Measurements from ENCODE around the gene CDH4.
"Not testable (repeated sequence)": the region's sequence is repeated elsewhere in the genome, so short reads cannot be mapped to it uniquely, and the experiment has no call there.

The CDH4 gene

DNA sequence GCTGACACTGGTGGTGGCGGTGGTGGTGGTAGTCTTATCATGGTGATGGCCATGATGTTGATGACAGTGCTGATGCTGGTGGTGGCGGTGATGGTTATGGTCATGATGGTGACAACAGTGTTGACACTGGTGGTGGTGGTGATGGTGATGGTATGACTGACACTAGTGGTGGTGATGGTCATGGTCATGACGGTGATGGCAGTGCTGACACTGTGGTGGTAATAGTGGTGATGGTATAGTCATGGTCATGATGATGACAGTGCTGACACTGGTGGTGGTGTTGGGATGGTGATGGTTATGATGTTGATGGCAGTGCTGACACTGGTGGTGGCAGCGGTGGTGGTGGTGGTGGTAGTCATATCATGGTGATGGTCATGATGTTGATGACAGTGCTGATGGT is 205.7 kb downstream of the CDH4 start:
- no peak for DNase-seq (ENCODE audit: low read depth in 2 of 2)

DNA sequence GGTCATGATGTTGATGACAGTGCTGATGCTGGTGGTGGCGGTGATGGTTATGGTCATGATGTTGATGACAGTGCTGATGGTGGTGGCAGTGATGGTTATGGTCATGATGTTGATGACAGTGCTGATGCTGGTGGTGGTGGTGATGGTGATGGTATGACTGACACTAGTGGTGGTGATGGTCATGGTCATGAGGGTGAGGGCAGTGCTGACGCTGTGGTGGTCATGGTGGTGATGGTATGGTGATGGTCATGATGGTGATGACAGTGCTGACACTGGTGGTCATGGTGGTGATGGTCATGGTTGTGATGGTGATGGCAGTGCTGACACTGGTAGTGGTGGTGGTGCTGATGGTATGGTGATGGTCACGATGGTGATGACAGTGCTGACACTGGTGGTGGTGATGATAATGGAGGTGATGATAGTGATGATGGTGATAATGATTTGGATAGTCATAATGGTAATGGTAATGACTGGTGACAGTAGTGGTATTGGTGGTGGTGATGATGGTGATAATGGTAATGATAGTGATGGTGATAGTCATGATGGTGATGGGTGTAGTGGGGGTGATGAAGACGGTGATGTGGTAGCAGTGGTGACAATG is 206.2 kb downstream of the CDH4 start:
- no peak for DNase-seq (ENCODE audit: low read depth in 2 of 2)

DNA sequence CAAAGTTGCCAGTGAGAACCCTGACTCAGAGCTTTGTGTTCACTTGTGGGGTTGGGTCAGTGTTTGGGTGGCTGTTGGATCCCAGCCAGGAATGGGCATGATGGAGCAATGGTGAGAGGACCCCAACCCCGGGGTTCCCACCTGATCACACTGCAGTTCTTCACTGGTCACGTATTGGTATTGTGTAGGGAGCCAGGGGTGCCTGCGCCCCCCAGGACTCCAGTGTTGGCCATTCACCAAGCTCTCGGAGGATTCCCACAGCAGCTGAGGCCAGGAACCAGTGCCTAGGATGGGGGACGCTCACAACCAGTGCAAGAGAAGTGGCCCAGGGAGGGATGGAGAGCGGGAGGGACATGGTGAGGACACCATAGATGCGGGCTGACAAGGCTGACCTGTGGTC is 207.2 kb downstream of the CDH4 start:
- DNase-seq (ENCODE audit: low read depth in 2 of 2): no peak

DNA sequence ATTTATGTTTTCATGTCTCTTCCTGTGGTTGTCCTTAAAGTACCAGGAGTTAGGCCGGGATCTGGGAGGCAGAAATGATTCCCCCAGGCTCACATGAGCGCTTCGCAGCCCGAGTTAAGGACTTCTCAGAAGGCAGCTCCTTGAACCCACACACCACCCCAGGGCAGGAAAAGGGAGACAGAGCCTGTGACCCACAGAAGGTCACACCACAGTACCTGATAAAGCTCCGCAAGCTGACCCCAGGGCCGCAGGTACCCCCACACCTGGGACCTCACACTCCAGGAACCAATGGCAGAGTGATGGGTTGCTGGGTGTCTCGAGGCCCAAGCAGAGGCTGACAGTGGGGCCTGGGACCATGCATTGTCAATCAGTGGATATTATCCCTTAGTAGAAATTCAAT is 207.6 kb downstream of the CDH4 start:
- DNase-seq (ENCODE audit: low read depth in 2 of 2): no peak

DNA sequence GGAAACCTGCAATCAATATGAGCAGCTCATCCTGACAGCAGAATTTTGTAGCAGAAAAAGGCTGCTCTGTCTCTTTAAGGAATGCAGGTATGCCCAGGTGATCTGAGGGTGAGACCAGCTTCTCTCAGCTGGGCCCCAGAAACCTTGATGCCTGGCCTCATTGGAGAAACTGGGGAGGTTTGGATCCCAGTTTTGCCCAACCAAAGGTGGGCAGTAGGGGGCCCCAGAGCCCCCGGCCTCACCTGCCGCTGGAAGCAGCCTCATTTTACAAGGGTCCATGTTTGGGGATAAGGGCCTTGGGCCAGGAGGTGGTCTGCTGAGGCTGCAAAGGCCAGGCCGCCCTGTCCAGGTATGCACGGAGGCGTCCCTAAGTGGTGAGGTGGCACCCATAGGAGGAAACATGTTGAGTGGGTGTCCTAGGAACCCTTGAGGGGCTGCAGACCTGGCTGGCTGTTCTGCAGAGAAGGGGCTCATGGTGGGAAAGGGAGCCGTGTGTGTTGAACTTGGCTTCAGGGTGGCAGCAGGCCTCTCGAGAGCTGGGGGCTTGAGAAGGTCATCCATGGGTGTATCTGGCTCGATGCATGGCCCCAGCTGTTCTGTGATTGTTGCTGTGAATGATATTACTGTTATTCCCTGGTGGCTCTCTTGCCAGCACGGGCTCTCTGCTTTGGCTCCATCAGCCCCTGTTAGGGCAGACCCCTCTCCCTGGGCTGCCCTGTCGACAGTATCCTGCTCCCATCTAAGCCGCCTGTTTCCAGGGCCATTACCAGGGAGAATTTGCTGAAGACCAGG is 208.4 kb downstream of the CDH4 start:
- no peak for DNase-seq (ENCODE audit: low read depth in 2 of 2)

DNA sequence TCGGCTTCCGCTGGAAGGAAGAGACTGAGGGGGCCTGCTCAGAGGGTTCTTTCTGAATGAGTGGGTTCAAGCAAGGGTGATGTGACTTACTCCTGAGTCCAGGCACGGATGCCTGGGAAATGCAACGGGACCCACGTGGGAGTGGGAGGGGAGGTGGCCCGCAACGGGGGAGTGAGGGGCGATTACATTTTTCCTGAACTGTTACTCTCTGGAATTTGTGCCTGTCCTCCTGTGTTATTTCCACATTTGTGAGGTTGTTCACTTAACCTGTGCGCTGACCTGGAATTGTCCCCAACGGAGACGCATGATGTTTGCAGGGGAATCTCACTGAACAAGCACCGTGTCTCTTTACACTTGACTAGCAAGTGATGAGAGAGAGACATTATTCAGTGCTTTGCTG is 209.4 kb downstream of the CDH4 start:
- no peak for DNase-seq (ENCODE audit: low read depth in 2 of 2)

DNA sequence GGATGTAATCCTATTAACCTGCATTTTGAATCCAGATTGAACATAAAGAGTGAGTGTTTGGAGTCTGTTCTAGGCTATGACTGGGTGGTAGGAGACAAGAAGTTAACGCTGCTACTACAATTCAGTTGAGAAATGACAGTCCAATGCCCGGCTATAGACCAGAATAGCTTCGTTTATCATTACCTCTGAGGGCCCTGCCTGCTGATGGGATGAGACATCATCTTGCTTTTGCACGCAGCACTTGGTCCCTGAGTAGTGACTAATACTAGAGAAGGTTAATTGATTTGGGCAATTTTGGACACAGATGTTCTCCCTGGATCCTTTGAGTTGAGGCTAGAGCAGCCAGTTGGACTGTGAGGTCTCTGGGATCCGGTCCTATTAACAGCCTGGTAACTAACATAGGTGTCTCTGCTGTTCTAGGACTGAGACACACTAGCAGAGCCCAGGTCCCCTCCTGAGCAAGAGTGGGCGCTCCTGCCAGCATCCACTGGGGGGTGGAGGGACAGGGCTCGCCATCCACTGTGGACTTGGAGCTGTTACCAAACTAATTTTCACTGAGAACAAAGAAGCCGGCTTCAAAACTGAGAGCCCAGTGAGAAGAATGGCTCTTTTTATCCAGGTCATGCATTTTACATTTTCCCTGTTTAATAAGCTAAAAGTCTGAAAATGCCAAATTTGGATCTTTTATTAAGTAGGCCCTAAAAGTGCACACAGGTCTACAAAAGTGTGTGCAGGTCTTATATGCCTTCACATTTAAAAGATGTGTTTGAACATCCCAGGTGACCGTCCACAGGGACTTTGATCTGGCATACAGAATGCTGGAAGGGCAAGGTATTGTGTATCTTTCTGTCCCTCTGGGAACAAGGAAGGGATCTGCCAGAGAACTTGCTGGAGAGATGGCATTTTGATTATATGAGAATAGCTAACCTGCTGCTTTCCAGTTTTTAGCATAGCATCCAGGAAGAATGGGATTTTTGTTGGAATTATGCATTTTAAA is 212.5 kb downstream of the CDH4 start:
- DNase-seq (ENCODE audit: low read depth in 2 of 2): no peak

DNA sequence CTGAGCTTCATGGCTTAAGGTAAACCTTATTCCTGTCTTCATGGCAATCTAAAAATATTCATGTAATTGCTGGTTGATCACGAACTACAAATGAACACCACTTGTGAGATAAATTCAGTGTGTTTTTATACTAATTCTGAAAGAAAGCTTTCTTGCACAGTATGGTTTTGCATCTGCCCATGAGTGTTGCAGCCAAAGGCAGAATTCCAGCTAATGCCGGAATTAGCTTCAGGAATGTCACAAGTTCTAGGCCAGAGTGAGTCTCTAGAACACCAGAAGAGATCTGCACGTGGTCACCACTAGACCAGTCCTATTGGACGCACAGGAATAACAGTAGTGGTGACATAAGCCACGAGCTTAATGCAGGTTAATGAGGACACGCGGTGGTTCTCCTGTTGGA is 223.7 kb downstream of the CDH4 start:
- DNase-seq (ENCODE audit: low read depth in 2 of 2): no peak

DNA sequence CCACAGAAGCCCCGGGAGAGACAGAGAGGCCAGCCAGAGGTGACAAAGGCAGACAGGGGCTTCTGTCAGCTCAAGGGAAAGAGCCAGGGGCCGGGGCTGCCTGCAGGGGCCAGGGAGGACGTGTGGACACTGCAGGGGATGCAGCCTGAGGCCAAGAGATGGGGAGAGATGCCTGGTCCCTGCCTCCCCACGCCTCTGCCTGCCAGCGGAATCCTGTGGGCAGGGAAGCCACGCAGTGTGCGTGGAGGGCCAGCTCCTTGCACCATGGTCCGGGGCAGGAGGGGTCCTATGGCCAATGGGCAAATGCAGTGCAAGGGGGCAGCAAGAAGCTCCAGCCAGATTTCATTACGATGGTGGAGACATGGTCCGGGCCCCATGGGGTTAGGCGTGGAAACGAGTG is 224.9 kb downstream of the CDH4 start:
- no peak for DNase-seq (ENCODE audit: low read depth in 2 of 2)

DNA sequence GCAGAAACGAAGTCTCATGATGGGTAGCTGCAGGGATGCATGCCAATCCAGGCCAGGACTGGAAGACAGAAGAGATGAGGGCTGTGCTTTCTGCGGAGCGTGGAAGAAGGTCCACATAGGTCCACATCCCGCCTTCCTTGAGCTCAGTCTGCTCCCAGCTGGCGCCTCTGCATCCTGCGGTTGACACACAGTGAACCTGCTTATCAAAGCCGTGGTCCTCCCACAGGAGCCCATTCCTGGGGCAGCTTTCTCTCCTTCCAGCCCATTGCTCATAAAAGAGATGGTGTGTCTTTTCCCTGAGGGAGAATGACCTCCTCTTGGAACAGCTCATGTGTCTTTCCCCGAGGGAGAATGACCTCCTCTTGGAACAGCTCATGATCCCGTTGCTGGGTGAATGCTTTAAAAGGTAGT is 225.4 kb downstream of the CDH4 start:
- DNase-seq (ENCODE audit: low read depth in 2 of 2): no peak

DNA sequence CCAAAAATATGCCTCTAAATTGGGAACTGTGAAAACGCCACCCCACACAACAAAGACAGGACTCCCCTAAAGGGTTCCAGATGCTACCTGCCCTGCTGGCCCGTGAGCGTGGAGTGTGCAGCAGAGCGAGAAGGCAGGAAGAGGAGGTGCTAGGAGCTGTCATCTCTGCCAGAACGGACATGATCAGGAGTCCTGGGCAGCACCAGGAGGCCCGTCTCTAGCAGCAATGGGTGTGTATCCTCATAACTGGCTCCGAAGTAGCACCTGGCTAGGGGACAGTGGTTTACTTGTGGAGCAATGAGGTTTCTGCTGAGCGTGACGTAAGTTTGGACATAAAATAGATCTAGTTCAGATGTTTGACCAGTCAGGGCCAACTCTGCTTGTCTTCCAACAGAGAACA is 226.0 kb downstream of the CDH4 start:
- DNase-seq (ENCODE audit: low read depth in 2 of 2): no peak

DNA sequence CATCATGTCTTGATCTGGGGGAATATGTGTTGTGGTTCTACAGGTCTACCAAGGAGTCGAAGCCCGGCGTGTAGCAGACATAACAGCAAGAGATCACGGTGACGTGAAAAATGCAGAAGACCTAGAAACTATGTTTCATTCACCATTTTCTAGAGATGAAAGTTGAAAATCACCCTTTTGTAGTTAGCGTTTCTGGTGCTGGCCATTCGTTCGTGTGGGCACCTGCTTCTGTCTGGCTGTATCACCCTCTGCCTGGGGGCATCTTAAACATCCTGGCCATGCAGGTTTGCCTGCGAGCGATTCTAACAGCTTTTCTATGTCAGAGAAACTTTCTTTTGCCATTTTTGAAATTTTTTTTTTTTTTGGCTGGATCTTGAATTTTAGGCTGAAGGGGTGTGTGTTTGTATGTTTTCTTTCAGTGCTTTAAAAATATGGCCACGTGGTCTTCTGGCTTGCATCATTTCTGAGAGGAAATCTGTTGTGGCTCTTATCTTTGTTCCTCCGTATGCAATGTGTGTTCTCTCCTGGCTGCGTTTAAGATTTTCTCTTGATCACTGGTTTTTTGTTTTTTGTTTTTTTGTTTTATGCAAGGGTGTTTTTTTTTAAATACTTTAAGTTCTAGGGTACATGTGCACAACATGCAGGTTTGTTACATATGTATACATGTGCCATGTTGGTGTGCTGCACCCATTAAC is 226.7 kb downstream of the CDH4 start:
- no peak for DNase-seq (ENCODE audit: low read depth in 2 of 2)

DNA sequence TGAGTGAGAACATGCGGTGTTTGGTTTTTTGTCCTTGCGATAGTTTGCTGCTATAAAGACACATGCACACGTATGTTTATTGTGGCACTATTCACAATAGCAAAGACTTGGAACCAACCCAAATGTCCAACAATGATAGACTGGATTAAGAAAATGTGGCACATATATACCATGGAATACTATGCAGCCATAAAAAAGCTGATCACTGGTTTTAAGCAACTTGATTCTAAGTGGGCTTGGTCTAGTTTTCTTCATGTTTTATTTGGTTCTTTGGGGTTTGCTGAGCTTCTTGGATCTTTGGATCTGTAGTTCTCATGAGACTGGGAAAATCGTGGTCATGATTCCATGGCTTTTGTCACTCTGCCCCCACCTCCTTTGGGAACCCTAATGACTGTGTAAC is 227.4 kb downstream of the CDH4 start:
- not testable (repeated sequence) for DNase-seq (ENCODE audit: low read depth in 2 of 2)

DNA sequence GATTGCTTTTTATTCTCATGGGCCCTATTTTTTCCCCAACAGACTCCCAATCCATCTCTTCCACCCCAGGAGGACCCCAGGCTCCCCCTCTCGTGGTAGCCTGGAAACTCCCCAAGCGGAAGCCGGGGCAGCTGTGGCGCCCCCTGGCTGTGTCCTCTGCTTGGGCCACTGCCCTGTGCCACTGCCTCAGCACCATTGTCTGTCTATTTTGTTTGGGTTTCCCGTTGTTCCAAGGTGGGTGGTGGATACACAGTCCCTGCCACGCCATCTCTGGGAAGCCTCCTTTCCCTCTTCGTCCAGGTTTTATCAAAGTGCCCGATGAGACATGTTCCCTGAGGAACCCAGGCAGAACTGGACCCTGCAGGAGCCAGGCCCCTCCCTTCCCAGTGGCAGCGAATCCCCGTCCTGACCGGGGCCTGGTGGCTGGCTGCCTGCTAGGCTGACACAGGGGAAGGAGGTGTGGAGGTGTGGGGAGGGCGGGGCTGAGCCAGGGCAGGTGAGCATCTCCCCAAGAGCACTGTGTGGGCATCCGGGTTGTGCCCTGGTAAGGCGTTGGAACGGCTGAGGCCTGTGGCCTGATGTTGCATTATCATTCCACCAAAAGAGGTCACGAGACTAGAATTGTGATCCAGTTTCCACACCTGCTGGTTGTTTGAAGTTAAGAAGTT is 228.2 kb downstream of the CDH4 start:
- no peak for DNase-seq (ENCODE audit: low read depth in 2 of 2)

DNA sequence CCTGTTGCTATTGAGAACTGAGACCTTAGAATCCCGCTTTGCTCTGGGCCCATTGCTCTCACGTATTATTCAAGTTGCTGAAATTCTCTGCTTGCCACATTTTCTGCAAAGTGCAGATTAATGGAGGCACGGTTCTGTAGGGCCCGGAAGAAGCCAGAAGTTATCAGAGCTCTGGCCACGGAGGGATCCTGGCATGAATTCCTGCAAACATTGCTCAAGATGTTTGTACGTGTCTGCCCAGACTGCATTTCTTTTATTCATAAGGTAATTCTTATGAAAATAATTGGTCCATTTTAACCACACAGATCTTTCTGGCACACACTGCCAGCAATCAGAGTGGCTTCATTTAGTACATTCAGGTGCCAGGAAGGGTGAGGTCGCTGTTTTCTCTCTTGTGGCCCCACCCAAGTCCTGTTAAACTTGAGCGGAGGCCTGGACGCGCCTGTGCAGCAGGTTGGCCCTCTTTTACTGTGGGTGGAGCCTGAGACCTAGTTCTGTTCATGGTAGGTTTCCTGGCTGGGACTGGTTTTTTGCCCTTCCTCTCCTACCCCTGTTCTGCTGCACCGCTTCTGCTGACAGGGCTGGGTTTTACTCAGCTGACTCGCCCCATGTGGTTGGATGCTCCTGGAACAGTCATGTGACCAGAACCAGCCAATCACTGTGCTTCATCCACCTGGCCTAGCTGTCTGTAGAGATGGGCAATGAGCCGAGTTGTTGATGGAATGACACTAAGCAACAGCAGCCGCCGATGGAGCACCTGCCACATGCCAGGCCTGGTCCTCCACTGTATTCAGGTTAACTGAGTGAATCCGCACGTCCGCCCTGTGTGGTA is 230.2 kb downstream of the CDH4 start:
- DNase-seq (ENCODE audit: low read depth in 2 of 2): no peak

DNA sequence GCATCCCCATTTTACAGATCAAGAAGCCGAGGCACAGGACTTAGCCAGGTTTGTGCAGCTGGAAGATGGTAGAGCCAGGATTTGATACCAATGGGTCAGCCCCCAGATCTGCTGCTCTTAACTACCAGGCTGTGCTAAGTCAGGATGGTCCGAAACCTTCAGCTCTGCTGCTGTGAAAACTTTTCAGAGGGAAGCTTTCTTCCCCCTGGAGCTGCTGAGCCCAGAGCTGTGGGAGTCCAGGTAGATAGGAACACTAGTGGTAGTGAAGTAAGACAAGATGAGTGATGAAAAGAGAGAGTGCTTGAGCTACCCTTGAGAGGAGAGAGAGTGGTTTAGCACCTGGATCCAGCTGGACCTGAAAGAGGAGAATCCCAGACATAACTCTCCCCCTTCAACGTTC is 230.8 kb downstream of the CDH4 start:
- no peak for DNase-seq (ENCODE audit: low read depth in 2 of 2)

DNA sequence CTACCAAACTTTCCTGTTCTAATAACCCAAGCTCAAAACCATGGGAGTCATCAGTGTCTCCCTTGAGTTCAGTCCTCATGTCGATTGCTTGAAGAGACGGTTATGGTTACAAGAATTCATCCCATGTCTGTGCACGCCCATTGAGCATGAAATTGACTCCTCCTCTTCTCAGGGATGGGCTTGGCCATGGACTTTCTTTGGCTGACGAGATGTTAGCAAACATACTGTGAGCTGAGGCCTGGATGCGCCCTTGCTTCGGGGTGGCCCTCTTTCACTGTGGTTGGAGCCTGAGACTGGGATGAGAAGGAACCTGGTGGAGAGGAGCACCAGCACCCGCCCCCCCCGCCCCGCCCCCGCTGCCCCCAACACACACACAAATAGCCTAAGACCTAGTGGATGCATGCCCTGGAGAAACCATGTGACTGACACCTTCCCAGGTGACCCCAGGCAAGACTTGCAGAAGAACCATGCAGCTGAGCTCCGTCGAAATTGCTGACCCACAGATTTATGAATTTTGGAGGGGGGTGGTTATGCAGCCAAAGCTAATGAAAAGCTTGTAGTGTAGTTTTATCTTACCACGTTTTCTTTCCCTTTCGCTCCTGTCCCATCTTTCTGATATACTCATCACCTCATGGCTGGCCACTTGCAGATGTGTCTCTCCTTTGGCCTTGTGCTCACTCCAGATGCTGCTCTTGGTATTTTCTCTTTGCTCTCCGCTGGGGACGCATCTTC is 231.4 kb downstream of the CDH4 start:
- no peak for DNase-seq (ENCODE audit: low read depth in 2 of 2)

DNA sequence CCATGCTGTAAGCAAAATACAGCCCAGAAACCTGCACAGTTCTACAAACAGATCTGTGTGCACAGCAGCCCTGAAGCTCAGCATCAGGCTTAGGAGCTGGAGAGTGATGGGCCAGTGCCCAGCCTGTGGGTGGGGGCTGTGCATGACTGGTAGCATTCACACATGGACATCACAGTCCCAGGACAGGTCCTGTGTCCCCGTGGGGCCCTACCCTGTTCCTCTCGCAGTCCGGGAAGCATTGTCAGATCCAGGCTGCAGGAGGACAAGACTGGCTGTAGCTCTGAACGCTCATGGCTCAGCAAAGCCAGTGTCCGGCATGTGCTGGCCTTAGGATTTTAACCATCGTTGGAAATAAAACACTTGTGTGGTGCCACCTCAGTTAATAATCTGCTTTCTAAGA is 234.1 kb downstream of the CDH4 start:
- no peak for DNase-seq (ENCODE audit: low read depth in 2 of 2)

DNA sequence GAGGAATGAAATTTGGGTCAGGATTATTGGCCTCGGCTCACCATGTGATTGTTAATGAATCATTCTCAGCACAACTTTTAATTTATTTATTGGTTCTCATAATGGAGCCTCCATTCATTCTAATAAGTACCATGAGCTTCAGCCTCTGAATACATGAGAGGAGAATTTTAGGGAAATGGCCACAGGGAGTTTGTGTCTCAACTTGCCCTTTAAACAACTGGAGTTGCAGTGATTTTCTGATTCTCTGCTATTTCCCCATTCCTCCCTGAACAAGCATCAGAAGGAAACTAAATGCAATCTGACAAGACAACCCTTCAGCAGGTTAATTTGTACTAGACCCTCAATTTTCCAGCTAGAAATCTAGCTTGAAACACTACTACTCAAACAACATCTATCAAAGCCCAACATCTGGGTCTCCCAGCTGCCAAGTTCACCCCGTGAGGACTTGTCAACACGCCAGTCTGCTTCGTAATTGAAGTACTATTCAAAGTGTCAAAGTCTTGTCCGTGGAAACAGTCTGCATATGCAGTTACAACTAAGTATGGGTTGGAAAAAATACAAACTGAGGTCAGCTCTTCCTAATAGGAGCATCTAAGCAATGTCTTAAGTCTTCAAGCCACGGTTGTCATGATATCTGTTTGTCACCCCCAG is 235.4 kb downstream of the CDH4 start:
- DNase-seq (ENCODE audit: low read depth in 2 of 2): no peak
